ENCODE results near the gene HMCN1. TPM values are rescaled to one million over a fixed set of nuclear protein-coding genes. Genes with fewer than 3 reads are reported as not detected.

The HMCN1 gene
- total RNA-seq, 1 donor from 2014 or later = 1.6 TPM

GRCh38 chr1:185720633-185721272, 13.4 kb upstream of the HMCN1 start:
- DNase-seq (ENCODE audit: low read depth) = peak; percentile 12
- no peak overlapping the region for H3K4me3 ChIP-seq (ENCODE audit: low read depth, low read length)
- TF ChIP-seq CTCF (conservative IDR thresholded peaks at IDR 0.05; ENCODE audit: low read depth, low read length) = peak; percentile 62

- no peak overlapping the region for H3K4me3 ChIP-seq (ENCODE audit: low read depth, low read length)
- TF ChIP-seq CTCF (conservative IDR thresholded peaks at IDR 0.05; ENCODE audit: low read depth, low read length) = no peak
- DNase-seq (ENCODE audit: low read depth) = no peak
Observed at GRCh38 chr1:185721553-185721952, 12.6 kb upstream of the HMCN1 start.

GRCh38 chr1:185722098-185722497, 12.1 kb upstream of the HMCN1 start:
- H3K4me3 ChIP-seq (ENCODE audit: low read depth, low read length) = no peak overlapping the region
- DNase-seq (ENCODE audit: low read depth) = no peak
- no peak for TF ChIP-seq CTCF (conservative IDR thresholded peaks at IDR 0.05; ENCODE audit: low read depth, low read length)

GRCh38 chr1:185727726-185728125, 6.5 kb upstream of the HMCN1 start:
- no peak overlapping the region for H3K4me3 ChIP-seq (ENCODE audit: low read depth, low read length)
- no peak for DNase-seq (ENCODE audit: low read depth)
- TF ChIP-seq CTCF (conservative IDR thresholded peaks at IDR 0.05; ENCODE audit: low read depth, low read length) = no peak

GRCh38 chr1:185731446-185731845, 2.7 kb upstream of the HMCN1 start:
- no peak for TF ChIP-seq CTCF (conservative IDR thresholded peaks at IDR 0.05; ENCODE audit: low read depth, low read length)
- H3K4me3 ChIP-seq (ENCODE audit: low read depth, low read length) = no peak overlapping the region
- DNase-seq (ENCODE audit: low read depth) = no peak

- TF ChIP-seq CTCF (conservative IDR thresholded peaks at IDR 0.05; ENCODE audit: low read depth, low read length) = no peak
- H3K4me3 ChIP-seq (ENCODE audit: low read depth, low read length) = no peak overlapping the region
- DNase-seq (ENCODE audit: low read depth) = no peak
Observed at GRCh38 chr1:185732951-185733350, 1.2 kb upstream of the HMCN1 start.

Measured in epithelial cell of proximal tubule (primary cell).